CD4-positive, alpha-beta T cell (primary cell): Measurements from ENCODE around the gene ANTXR1. TPM values are rescaled to one million over a fixed set of nuclear protein-coding genes. Genes with fewer than 3 reads are reported as not detected.
A peak's percentile ranks its signal among the peaks of the same experiment; 100 is the strongest.

Experiments used
- ATAC-seq: fragments of 200-7000 bp; cut with Tn5 transposase; one replicate; pipeline ENCODE4 v1.10.0; 2022; ENCODE audit warnings: mild to moderate bottlenecking; ENCODE audit not compliant: poor library complexity
- CTCF ChIA-PET: fragments of 350-600 bp; sonication (Branson Sonifier 250); formaldehyde crosslinking; loops from one replicate; lab custom pipeline; 2021; ENCODE audit warnings: antibody characterized with exemption, inconsistent platforms; lab: Charles Lee
- POLR2A ChIA-PET: fragments of 350-600 bp; sonication (Branson Sonifier 250); formaldehyde crosslinking; loops from one replicate; lab custom pipeline; 2021; ENCODE audit warnings: antibody characterized with exemption, inconsistent platforms; lab: Charles Lee
- DNase-seq, 14 experiments: peaks; one replicate each; pipeline ENCODE4 v3.0.0-alpha.2; 2013 to 2020; ENCODE audit warnings: mixed read lengths in 2 of 14
- H3K27ac ChIP-seq, 2 donors: one replicate each; pipeline versions ENCODE4 v1.5.1 to v1.7.0; 2013; ENCODE audit warnings: low read length in 2 of 2, low read depth in 1 of 2, mild to moderate bottlenecking in 1 of 2
- H3K27me3 ChIP-seq, 2 experiments: 1 replicate in 1 of 2; 2 replicates in 1 of 2; pipeline versions ENCODE4 v1.6.1 to v1.7.0; 2013; ENCODE audit warnings: low read length in 2 of 2, control low read depth in 1 of 2, mild to moderate bottlenecking in 1 of 2, moderate library complexity in 1 of 2; ENCODE audit not compliant: insufficient read depth in 2 of 2, control insufficient read depth in 1 of 2
- H3K36me3 ChIP-seq: one replicate; pipeline ENCODE4 v1.6.1; 2013; ENCODE audit warnings: low read length, control low read depth; ENCODE audit not compliant: insufficient read depth
- H3K4me1 ChIP-seq: one replicate; pipeline ENCODE4 v1.6.1; 2013; ENCODE audit warnings: low read length, control low read depth; ENCODE audit not compliant: insufficient read depth
- H3K4me3 ChIP-seq: one replicate; pipeline ENCODE4 v1.5.1; 2013; ENCODE audit warnings: mild to moderate bottlenecking, low read length, moderate library complexity
- H3K9me3 ChIP-seq, 2 experiments: 1 replicate in 1 of 2; 2 replicates in 1 of 2; pipeline versions ENCODE4 v1.6.1 to v1.7.0; 2013; ENCODE audit warnings: low read length in 2 of 2, mild to moderate bottlenecking in 2 of 2, control low read depth in 1 of 2, moderate library complexity in 1 of 2; ENCODE audit not compliant: control insufficient read depth in 1 of 2, insufficient read depth in 1 of 2
- H3K27ac Mint-ChIP-seq: one replicate; pipeline ENCODE4 v1.8.0; 2020; ENCODE audit warnings: mixed read lengths
- H3K27me3 Mint-ChIP-seq: one replicate; pipeline ENCODE4 v1.8.0; 2021; ENCODE audit warnings: mixed read lengths
- H3K36me3 Mint-ChIP-seq: one replicate; pipeline ENCODE4 v1.8.0; 2021; ENCODE audit warnings: low read depth, mixed read lengths
- H3K4me1 Mint-ChIP-seq: one replicate; pipeline ENCODE4 v1.8.0; 2021; ENCODE audit warnings: low read depth, mixed read lengths
- H3K4me3 Mint-ChIP-seq: one replicate; pipeline ENCODE4 v1.8.0; 2020; ENCODE audit warnings: mild to moderate bottlenecking, mixed read lengths
- H3K9me3 Mint-ChIP-seq: one replicate; pipeline ENCODE4 v1.8.0; 2020; ENCODE audit warnings: mixed read lengths
- CTCF ChIP-seq: fragments of 200-600 bp; IDR thresholded peaks from one replicate; pipeline ENCODE4 v1.8.0; 2022; ENCODE audit warnings: antibody characterized with exemption, mild to moderate bottlenecking
- intact Hi-C, 2 experiments: fragments of 100-400 bp; cut with DNase I in 1 of 2; cut with micrococcal nuclease in 1 of 2; formaldehyde crosslinking; loops; one replicate each; pipeline versions ENCODE4 v1.15.1 to v1.9.0; 2023 to 2025; cut with DNase I, micrococcal nuclease
- total RNA-seq, 174 experiments: library from RNA in 2 of 174; stranded (reverse) in 2 of 174; gene quantifications; one replicate each; pipeline ENCODE4 v1.2.3 and lab custom pipeline; 2021 to 2026

The ANTXR1 gene
- total RNA-seq, 2 experiments from 2014 or later = not detected

GRCh38 chr2:69010437-69011194 lies 2.4 kb upstream of the ANTXR1 start:
- CTCF ChIA-PET = no interaction called here
- no peak for ATAC-seq

GRCh38 chr2:69011611-69012157 lies 1.3 kb upstream of the ANTXR1 start:
- H3K4me1 Mint-ChIP-seq = peaks cover 16% of the 10 kb centered on the region
- peak overlapping the region; percentile 62 for H3K4me3 Mint-ChIP-seq
- ChIA-PET CTCF (no interaction called here), POLR2A (no interaction called here)
- no peaks in the 10 kb centered on the region for H3K9me3 Mint-ChIP-seq
- H3K4me1 ChIP-seq = peaks cover 20% of the 10 kb centered on the region
- no peak overlapping the region for H3K27ac Mint-ChIP-seq
- DNase-seq = no peak
- no peak overlapping the region for H3K27ac ChIP-seq
- no peak for ATAC-seq
- intact Hi-C loops = no loop called here
- no peaks in the 10 kb centered on the region for H3K36me3 ChIP-seq
- peaks cover 52% of the 10 kb centered on the region for H3K27me3 Mint-ChIP-seq
- peaks cover 38 to 40% of the 10 kb centered on the region in 2 experiments for H3K27me3 ChIP-seq
- no peak overlapping the region for H3K4me3 ChIP-seq
- no peaks in the 10 kb centered on the region for H3K36me3 Mint-ChIP-seq
- no peak for TF ChIP-seq CTCF
- H3K9me3 ChIP-seq = peaks cover 0 to 6% of the 10 kb centered on the region in 2 experiments

More at GRCh38 chr2:69010437-69011194, 2.4 kb upstream of the ANTXR1 start:
- peaks cover 16% of the 10 kb centered on the region for H3K4me1 Mint-ChIP-seq
- H3K27me3 Mint-ChIP-seq = peaks cover 51% of the 10 kb centered on the region
- H3K27ac ChIP-seq = no peak overlapping the region
- peaks cover 0 to 6% of the 10 kb centered on the region in 2 experiments for H3K9me3 ChIP-seq
- no peak for TF ChIP-seq CTCF
- no peak for DNase-seq
- no peaks in the 10 kb centered on the region for H3K36me3 ChIP-seq
- no peak overlapping the region for H3K27ac Mint-ChIP-seq
- POLR2A ChIA-PET = no interaction called here
- peaks cover 35% of the 10 kb centered on the region in 2 experiments for H3K27me3 ChIP-seq
- H3K4me1 ChIP-seq = peaks cover 20% of the 10 kb centered on the region
- H3K9me3 Mint-ChIP-seq = no peaks in the 10 kb centered on the region
- intact Hi-C loops = no loop called here
- no peak overlapping the region for H3K4me3 Mint-ChIP-seq
- H3K36me3 Mint-ChIP-seq = no peaks in the 10 kb centered on the region
- no peak overlapping the region for H3K4me3 ChIP-seq

- Mint-ChIP-seq H3K4me3 (peak overlapping the region; percentile 75), H3K9me3 (no peaks in the 10 kb centered on the region), H3K27me3 (peaks cover 59% of the 10 kb centered on the region), H3K4me1 (peaks cover 16% of the 10 kb centered on the region), H3K36me3 (no peaks in the 10 kb centered on the region), H3K27ac (no peak overlapping the region)
- POLR2A ChIA-PET = no interaction called here
- CTCF ChIA-PET = interaction anchor here (0.6 kb wide), 2 partner anchors 19 to 1676 kb away, joined by 3 read pairs; no protein-coding TSS in a partner anchor
- TF ChIP-seq CTCF = peak; percentile 65
- peaks cover 46 to 48% of the 10 kb centered on the region in 2 experiments for H3K27me3 ChIP-seq
- H3K36me3 ChIP-seq = no peaks in the 10 kb centered on the region
- peaks cover 0 to 6% of the 10 kb centered on the region in 2 experiments for H3K9me3 ChIP-seq
- H3K27ac ChIP-seq = no peak overlapping the region
- peak; percentile 57 for ATAC-seq
- peak; percentile 5 to 66 (median 35) for DNase-seq
- intact Hi-C loops = no loop called here
- H3K4me3 ChIP-seq = peak overlapping the region; percentile 64
- peaks cover 20% of the 10 kb centered on the region for H3K4me1 ChIP-seq
These were observed 453 bp upstream of the ANTXR1 start for GRCh38 chr2:69012310-69013141.
